Activated T-cell treated with anti-CD3 and anti-CD28 coated beads, Interleukin-2, amount 50 U/mL, for 72 hours (primary cell): Measurements from ENCODE around the gene CABP5. TPM values are rescaled to one million over a fixed set of nuclear protein-coding genes. Genes with fewer than 3 reads are reported as not detected.

Experiments used
- ATAC-seq, 2 donors: fragments of 150-1000 bp; cut with Tn5 transposase; replicated peaks in 1 of 2; 2 replicates each; pipeline ENCODE4 v1.10.0; 2021; ENCODE audit warnings: moderate library complexity in 2 of 2, mild to moderate bottlenecking in 1 of 2
- DNase-seq, 2 donors: peaks; one replicate each; pipeline ENCODE4 v3.0.0; 2021 to 2022; ENCODE audit warnings: mixed read lengths in 1 of 2
- H3K27ac Mint-ChIP-seq: one replicate; pipeline ENCODE4 v1.8.0; 2022; ENCODE audit warnings: mild to moderate bottlenecking, moderate library complexity, mixed read lengths
- H3K27me3 Mint-ChIP-seq: one replicate; pipeline ENCODE4 v1.8.0; 2022; ENCODE audit warnings: low read depth, mixed read lengths
- H3K36me3 Mint-ChIP-seq, 2 donors: one replicate each; pipeline ENCODE4 v1.8.0; 2022; ENCODE audit warnings: mixed read lengths in 2 of 2, mild to moderate bottlenecking in 1 of 2; ENCODE audit not compliant: insufficient read depth in 2 of 2
- H3K4me1 Mint-ChIP-seq: one replicate; pipeline ENCODE4 v1.8.0; 2022; ENCODE audit warnings: low read depth, mixed read lengths
- H3K4me3 Mint-ChIP-seq, 2 donors: one replicate each; pipeline ENCODE4 v1.8.0; 2022; ENCODE audit warnings: mild to moderate bottlenecking in 2 of 2, mixed read lengths in 2 of 2, moderate library complexity in 2 of 2
- H3K9me3 Mint-ChIP-seq, 2 donors: one replicate each; pipeline ENCODE4 v1.8.0; 2022; ENCODE audit warnings: mixed read lengths in 2 of 2
- total RNA-seq, 2 donors: library from RNA; stranded (reverse); gene quantifications; one replicate each; pipeline ENCODE4 v1.2.3, GENCODE V29; 2022

CABP5 gene
- total RNA-seq, 2 donors from 2014 or later = not detected

DNA sequence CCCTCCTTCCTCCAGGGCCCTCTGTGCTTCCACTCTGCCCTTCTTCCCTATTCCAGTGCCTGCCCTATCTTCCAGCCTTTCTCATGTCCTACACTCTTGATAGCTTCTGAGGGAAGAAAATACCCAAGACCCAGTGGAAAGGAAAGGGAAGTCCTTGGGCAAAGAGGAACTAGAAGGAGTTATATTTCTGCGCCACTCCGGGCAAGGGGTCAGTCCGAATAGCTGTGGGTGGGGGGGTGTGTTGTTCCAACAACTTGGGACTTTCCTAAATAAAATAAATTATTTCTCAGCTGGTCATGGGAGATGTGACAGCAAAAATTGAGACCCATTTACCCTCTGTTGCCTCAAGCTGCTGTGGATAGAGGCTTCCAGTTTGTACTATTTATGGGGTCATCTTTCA is 23.2 kb downstream of the CABP5 start:
- Mint-ChIP-seq H3K36me3 (no peaks in the 10 kb centered on the region), H3K9me3 (no peaks in the 10 kb centered on the region), H3K27me3 (peaks cover 42% of the 10 kb centered on the region), H3K4me1 (no peaks in the 10 kb centered on the region), H3K27ac (no peak overlapping the region), H3K4me3 (no peak overlapping the region)
- DNase-seq (no peak), ATAC-seq (no peak)

GRCh38 chr19:48010932-48011758 is 32.7 kb downstream of the CABP5 start:
- Mint-ChIP-seq H3K4me3 (no peak overlapping the region), H3K36me3 (no peaks in the 10 kb centered on the region), H3K4me1 (no peaks in the 10 kb centered on the region), H3K27me3 (peaks cover 6% of the 10 kb centered on the region), H3K9me3 (peaks cover 1 to 2% of the 10 kb centered on the region in 2 donors), H3K27ac (no peak overlapping the region)
- ATAC-seq = no peak
- no peak for DNase-seq

GRCh38 chr19:48006762-48007161 is 37.1 kb downstream of the CABP5 start:
- Mint-ChIP-seq H3K4me1 (no peaks in the 10 kb centered on the region), H3K27ac (no peak overlapping the region), H3K36me3 (no peaks in the 10 kb centered on the region), H3K9me3 (peaks cover 1 to 2% of the 10 kb centered on the region in 2 donors), H3K27me3 (peaks cover 11% of the 10 kb centered on the region), H3K4me3 (no peak overlapping the region)
- DNase-seq (peak in 1 of 2 donors; percentile 1), ATAC-seq (no peak)

- H3K4me1 Mint-ChIP-seq = no peaks in the 10 kb centered on the region
- H3K36me3 Mint-ChIP-seq = no peaks in the 10 kb centered on the region
- ATAC-seq (no peak), DNase-seq (no peak)
- peaks cover 11% of the 10 kb centered on the region for H3K27me3 Mint-ChIP-seq
- H3K27ac Mint-ChIP-seq = no peak overlapping the region
- H3K9me3 Mint-ChIP-seq = peaks cover 1 to 2% of the 10 kb centered on the region in 2 donors
- H3K4me3 Mint-ChIP-seq = no peak overlapping the region
These were observed 39.6 kb downstream of the CABP5 start for GRCh38 chr19:48004236-48004635.

GRCh38 chr19:48000846-48001245 is 43.0 kb downstream of the CABP5 start:
- Mint-ChIP-seq H3K36me3 (no peaks in the 10 kb centered on the region), H3K27me3 (peaks cover 13% of the 10 kb centered on the region), H3K4me3 (no peak overlapping the region), H3K4me1 (no peaks in the 10 kb centered on the region), H3K27ac (no peak overlapping the region), H3K9me3 (peaks cover 2 to 3% of the 10 kb centered on the region in 2 donors)
- DNase-seq (no peak), ATAC-seq (no peak)

GRCh38 chr19:47998800-47999199 is 45.1 kb downstream of the CABP5 start:
- Mint-ChIP-seq H3K36me3 (no peaks in the 10 kb centered on the region), H3K4me3 (no peak overlapping the region), H3K27me3 (peaks cover 24% of the 10 kb centered on the region), H3K27ac (no peak overlapping the region), H3K4me1 (no peaks in the 10 kb centered on the region), H3K9me3 (peaks cover 2 to 3% of the 10 kb centered on the region in 2 donors)
- DNase-seq (no peak), ATAC-seq (no peak)

GRCh38 chr19:47996230-47996727 is 47.6 kb downstream of the CABP5 start:
- DNase-seq (no peak), ATAC-seq (no peak)
- H3K9me3 Mint-ChIP-seq = peaks cover 2 to 3% of the 10 kb centered on the region in 2 donors
- H3K27ac Mint-ChIP-seq = no peak overlapping the region
- no peak overlapping the region for H3K4me3 Mint-ChIP-seq
- H3K27me3 Mint-ChIP-seq = peaks cover 22% of the 10 kb centered on the region
- no peaks in the 10 kb centered on the region for H3K36me3 Mint-ChIP-seq
- H3K4me1 Mint-ChIP-seq = no peaks in the 10 kb centered on the region

GRCh38 chr19:47994209-47994802 is 49.6 kb downstream of the CABP5 start, which contains the start of gene ELSPBP1:
Gene ELSPBP1 (plus strand): TSS chr19:47994632. CDS start chr19:48008668, 14,036 bp downstream.
- DNase-seq (no peak), ATAC-seq (no peak)
- Mint-ChIP-seq H3K9me3 (peaks cover 2 to 3% of the 10 kb centered on the region in 2 donors), H3K4me3 (no peak within 1 kb of the TSS), H3K27me3 (peaks cover 29% of the 10 kb centered on the region), H3K27ac (no peak within 1 kb of the TSS), H3K4me1 (no peaks in the 10 kb centered on the region), H3K36me3 (no peaks in the 10 kb centered on the region)

DNA sequence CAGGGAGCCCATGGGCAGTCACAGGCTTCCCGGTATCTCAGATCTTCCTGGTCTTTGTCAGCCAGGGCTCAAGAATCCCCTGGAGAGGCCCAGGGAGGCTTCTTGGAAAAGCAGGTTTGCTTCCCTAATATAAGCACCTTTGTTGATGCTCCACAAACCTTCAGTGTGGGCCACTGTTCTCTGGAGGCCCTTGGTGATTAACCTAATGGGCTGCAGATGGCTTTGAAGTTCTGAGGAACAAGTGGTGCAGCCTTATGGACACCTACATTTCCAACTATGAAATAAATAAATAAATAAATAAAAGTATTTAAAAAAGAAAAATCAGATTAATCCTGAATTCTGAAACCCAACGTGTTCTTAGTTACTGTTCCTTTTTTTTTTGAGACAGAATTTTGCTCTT is 51.8 kb downstream of the CABP5 start, which contains the start of gene BSPH1:
TSS of gene BSPH1 (minus strand) at position 101 of the 400 bp plus-strand sequence. CDS start at position 12, 89 bp downstream.
- peaks cover 2 to 3% of the 10 kb centered on the region in 2 donors for H3K9me3 Mint-ChIP-seq
- no peak for ATAC-seq
- H3K4me1 Mint-ChIP-seq = no peaks in the 10 kb centered on the region
- DNase-seq = no peak
- H3K4me3 Mint-ChIP-seq = no peak within 1 kb of the TSS
- peaks cover 29% of the 10 kb centered on the region for H3K27me3 Mint-ChIP-seq
- no peaks in the 10 kb centered on the region for H3K36me3 Mint-ChIP-seq
- no peak within 1 kb of the TSS for H3K27ac Mint-ChIP-seq

- H3K36me3 Mint-ChIP-seq = no peaks in the 10 kb centered on the region
- peaks cover 2 to 3% of the 10 kb centered on the region in 2 donors for H3K9me3 Mint-ChIP-seq
- H3K27me3 Mint-ChIP-seq = peaks cover 25% of the 10 kb centered on the region
- DNase-seq (no peak), ATAC-seq (no peak)
- H3K4me3 Mint-ChIP-seq = no peak overlapping the region
- H3K4me1 Mint-ChIP-seq = no peaks in the 10 kb centered on the region
- H3K27ac Mint-ChIP-seq = no peak overlapping the region
These were observed 52.6 kb downstream of the CABP5 start for GRCh38 chr19:47991191-47991808.

Other genes starting within 250 kb of the CABP5 start
- gene TPRX1, start 239.5 kb downstream of the CABP5 start, total RNA-seq = not detected
- not detected for gene CRX, start 222.1 kb downstream of the CABP5 start, total RNA-seq
- gene TPRX2, start 184.8 kb downstream of the CABP5 start, total RNA-seq = not detected
- not detected for gene SULT2A1, start 157.8 kb downstream of the CABP5 start, total RNA-seq
- not detected for gene BSPH1, start 51.9 kb downstream of the CABP5 start, total RNA-seq
- not detected for gene ELSPBP1, start 49.4 kb downstream of the CABP5 start, total RNA-seq
- gene PLA2G4C, start 66.7 kb upstream of the CABP5 start, total RNA-seq = 10 to 100 TPM; 13.7 to 23.9 TPM
- 100 to 1,000 TPM; 156 to 212 TPM for gene LIG1, start 126.3 kb upstream of the CABP5 start, total RNA-seq
- 10 to 100 TPM; 10.6 to 13.1 TPM for gene ZSWIM9, start 126.6 kb upstream of the CABP5 start, total RNA-seq
- 100 to 1,000 TPM; 166 to 201 TPM for gene CARD8, start 211.8 kb upstream of the CABP5 start, total RNA-seq
- gene ZNF114, start 226.0 kb upstream of the CABP5 start, total RNA-seq = under 1 TPM in 1 of 2 donors, not detected in 1; 0.14 TPM